Liver (tissue), 9 donors: ENCODE data around the gene TFF2. TPM values are rescaled to one million over a fixed set of nuclear protein-coding genes. Genes with fewer than 3 reads are reported as not detected.

ENCODE experiments used
- DNase-seq: peaks from one replicate; pipeline ENCODE4 v3.0.0-alpha.2; 2017; ENCODE audit warnings: low spot score
- H3K27ac ChIP-seq, 2 donors: one replicate each; pipeline ENCODE4 v1.7.0; 2013; ENCODE audit warnings: inconsistent platforms in 2 of 2, low read length in 2 of 2, control low read depth in 1 of 2, low read depth in 1 of 2, mild to moderate bottlenecking in 1 of 2
- H3K27me3 ChIP-seq, 4 donors: one replicate each; pipeline versions ENCODE4 v1.6.1 to v1.7.0; 2013; ENCODE audit warnings: low read length in 3 of 4, inconsistent platforms in 1 of 4, mild to moderate bottlenecking in 1 of 4, moderate library complexity in 1 of 4; ENCODE audit not compliant: control insufficient read depth in 4 of 4, insufficient read depth in 4 of 4
- H3K36me3 ChIP-seq, 4 donors: one replicate each; pipeline versions ENCODE4 v1.6.1 to v1.7.0; 2013; ENCODE audit warnings: low read length in 3 of 4, mild to moderate bottlenecking in 3 of 4, low read depth in 1 of 4, moderate library complexity in 1 of 4; ENCODE audit not compliant: control insufficient read depth in 4 of 4, insufficient read depth in 3 of 4
- H3K4me1 ChIP-seq, 4 donors: one replicate each; pipeline versions ENCODE4 v1.6.1 to v1.7.0; 2013; ENCODE audit warnings: low read length in 3 of 4, mild to moderate bottlenecking in 3 of 4, moderate library complexity in 1 of 4; ENCODE audit not compliant: control insufficient read depth in 4 of 4, insufficient read depth in 4 of 4
- H3K4me3 ChIP-seq, 3 donors: one replicate each; pipeline versions ENCODE4 v1.6.1 to v1.7.0; 2013; ENCODE audit warnings: low read length in 3 of 3, control low read depth in 1 of 3, low read depth in 1 of 3, mild to moderate bottlenecking in 1 of 3
- H3K9ac ChIP-seq, 2 donors: one replicate each; pipeline ENCODE4 v1.7.0; 2013; ENCODE audit warnings: low read length in 2 of 2, mild to moderate bottlenecking in 2 of 2, moderate library complexity in 2 of 2, control low read depth in 1 of 2, low read depth in 1 of 2
- H3K9me3 ChIP-seq, 4 donors: one replicate each; pipeline versions ENCODE4 v1.6.1 to v1.7.0; 2013; ENCODE audit warnings: low read length in 3 of 4; ENCODE audit not compliant: control insufficient read depth in 4 of 4
- EGR1 ChIP-seq, 2 donors: IDR thresholded peaks; 2 replicates each; pipeline ENCODE4 v1.6.1; 2016 to 2018; ENCODE audit warnings: antibody characterized with exemption in 2 of 2, low read depth in 2 of 2
- FOXA1 ChIP-seq: IDR thresholded peaks from 2 replicates; pipeline ENCODE4 v1.6.1; 2016; ENCODE audit warnings: antibody characterized with exemption
- FOXA2 ChIP-seq: IDR thresholded peaks from 2 replicates; pipeline ENCODE4 v1.6.1; 2016; ENCODE audit warnings: antibody characterized with exemption
- GABPA ChIP-seq, 2 donors: IDR thresholded peaks in 1 of 2; conservative IDR thresholded peaks in 1 of 2; 2 replicates each; pipeline ENCODE4 v1.6.1; 2016; ENCODE audit warnings: antibody characterized with exemption in 2 of 2, mild to moderate bottlenecking in 1 of 2, moderate library complexity in 1 of 2
- HNF4A ChIP-seq, 2 donors: conservative IDR thresholded peaks; 2 replicates each; pipeline ENCODE4 v1.6.1; 2016; ENCODE audit warnings: antibody characterized with exemption in 2 of 2, mild to moderate bottlenecking in 2 of 2
- HNF4G ChIP-seq: IDR thresholded peaks from 2 replicates; pipeline ENCODE4 v1.6.1; 2016; ENCODE audit warnings: antibody characterized with exemption
- JUND ChIP-seq, 2 donors: IDR thresholded peaks; 2 replicates each; pipeline ENCODE4 v1.6.1; 2016; ENCODE audit warnings: antibody characterized with exemption in 2 of 2
- NR2F2 ChIP-seq: IDR thresholded peaks from 2 replicates; pipeline ENCODE4 v1.6.1; 2016; ENCODE audit warnings: antibody characterized with exemption
- RAD21 ChIP-seq, 2 donors: IDR thresholded peaks; 2 replicates each; pipeline ENCODE4 v1.6.1; 2016; ENCODE audit warnings: antibody characterized with exemption in 2 of 2, mild to moderate bottlenecking in 2 of 2
- RXRA ChIP-seq, 2 donors: IDR thresholded peaks; 2 replicates each; pipeline ENCODE4 v1.6.1; 2017 to 2018; ENCODE audit warnings: antibody characterized with exemption in 2 of 2, mild to moderate bottlenecking in 1 of 2
- SP1 ChIP-seq: IDR thresholded peaks from 2 replicates; pipeline ENCODE4 v1.6.1; 2018; ENCODE audit warnings: antibody characterized with exemption, mild to moderate bottlenecking
- TAF1 ChIP-seq: conservative IDR thresholded peaks from 2 replicates; pipeline ENCODE4 v1.6.1; 2016; ENCODE audit warnings: antibody characterized with exemption, mild to moderate bottlenecking
- YY1 ChIP-seq: IDR thresholded peaks from 2 replicates; pipeline ENCODE4 v1.6.1; 2016; ENCODE audit warnings: antibody characterized with exemption, mild to moderate bottlenecking
- WGBS: extraction: QIAGEN DNeasy Blood & Tissue Kit; methylation state at CpG from one replicate; pipeline ENCODE4 v1.1.7; 2013; 5-methylcytosine and 5-hydroxymethylcytosine counted together
- polyA plus RNA-seq, 2 donors: library from polyadenylated mRNA; stranded (reverse) in 1 of 2; unstranded in 1 of 2; fragments of 200-250 nt in 1 of 2; fragments of >200 nt in 1 of 2; fragmentation: Nextera tagmentation in 1 of 2; extraction: Ambion mirVana in 1 of 2; gene quantifications; one replicate each; pipeline versions ENCODE4 v1.2.1 to v1.2.3, GENCODE V29; 2013 to 2015
- total RNA-seq, 2 donors: library from RNA; depleted of rRNA; stranded (reverse); fragments of >200 nt; gene quantifications; one replicate each; pipeline ENCODE4 v1.2.3, GENCODE V29; 2014
- TF ChIP-seq, protein P1 (sequence below): fragments of 150-350 bp; IDR thresholded peaks from 2 replicates; pipeline ENCODE4 v1.5.1; 2017; ENCODE audit warnings: improper control_type of control experiment, low read depth, low read length; ENCODE audit not compliant: missing input control
- TF ChIP-seq, protein P2 (sequence below): IDR thresholded peaks from 2 replicates; pipeline ENCODE4 v1.6.1; 2016; ENCODE audit warnings: antibody characterized with exemption
- TF ChIP-seq, protein P3 (sequence below): IDR thresholded peaks from 2 replicates; pipeline ENCODE4 v1.6.1; 2016; ENCODE audit warnings: antibody characterized with exemption
- TF ChIP-seq, protein P4 (sequence below): IDR thresholded peaks from 2 replicates; pipeline ENCODE4 v1.6.1; 2016; ENCODE audit warnings: antibody characterized with exemption
- donor health status: healthy.
- donor health status: healthy.
- donor health status: healthy.
- donor health status: healthy.
- donor health status: healthy.

The TFF2 gene
- total and polyA plus RNA-seq, 4 donors, result 1.0 TPM; not detected in 3

DNA sequence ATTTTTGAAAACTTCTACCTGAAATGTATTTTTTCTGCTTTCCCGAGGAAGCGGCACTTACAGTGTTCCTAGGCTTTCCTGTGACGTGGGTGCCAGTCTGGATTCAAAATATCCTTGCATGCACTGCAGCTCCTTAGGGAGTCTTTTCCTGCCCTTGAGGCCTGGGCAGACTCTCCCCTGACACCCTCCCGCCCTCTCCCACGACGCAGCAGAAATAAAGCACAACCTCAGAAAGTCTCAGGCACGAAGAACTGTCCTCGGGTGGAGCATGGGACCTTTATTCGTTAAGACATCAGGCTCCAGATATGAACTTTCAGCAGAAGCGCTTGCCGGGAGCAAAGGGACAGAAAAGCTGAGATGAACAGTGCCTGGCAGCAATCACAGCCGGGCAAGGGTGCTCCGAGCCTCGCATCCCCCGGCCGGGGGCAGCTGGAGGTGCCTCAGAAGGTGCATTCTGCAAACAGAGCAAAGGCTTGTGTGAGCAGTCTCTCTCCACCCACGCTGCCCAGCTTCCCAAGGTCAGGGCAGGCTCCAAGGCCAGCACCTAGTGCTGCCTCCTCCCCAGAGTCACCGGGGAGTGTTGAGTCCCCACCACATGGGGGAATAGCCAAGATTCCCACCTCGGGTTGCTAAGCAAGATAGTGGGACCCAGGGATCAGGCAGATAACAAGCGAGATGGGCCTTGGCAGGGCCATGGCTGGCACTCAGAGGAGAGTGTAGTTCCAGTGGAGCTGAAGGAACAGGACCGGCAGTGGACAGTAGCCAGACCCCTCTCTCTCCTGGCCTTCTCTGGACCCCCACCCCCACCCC is 38.8 kb downstream of the TFF2 start:
- WGBS, result 63% methylated on average over 21 of the region's 21 CpGs

DNA sequence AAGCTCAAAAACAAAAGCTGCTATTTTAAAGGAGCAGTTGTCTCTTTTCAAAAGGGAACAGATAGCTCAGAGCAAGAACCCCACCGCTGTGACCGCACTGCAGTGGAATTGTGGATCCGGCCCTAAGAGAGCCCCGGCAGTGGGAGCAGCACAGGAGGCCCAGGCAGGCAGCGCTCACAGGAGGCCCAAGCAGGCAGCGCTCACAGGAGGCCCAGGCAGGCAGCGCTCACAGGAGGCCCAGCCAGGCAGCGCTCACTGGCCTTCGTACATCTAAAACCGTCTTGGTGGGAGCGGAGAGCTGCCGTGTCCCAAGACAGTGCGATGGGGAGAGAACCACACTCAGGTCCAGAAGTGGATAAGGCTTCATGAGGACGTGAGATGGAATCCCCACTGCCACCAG is 39.6 kb downstream of the TFF2 start:
- Histone ChIP-seq H3K9ac (no peak overlapping the region), H3K27me3 (peaks cover 0 to 4% (median 3%) of the 10 kb centered on the region in 4 donors), H3K9me3 (no peaks in the 10 kb centered on the region), H3K27ac (no peak overlapping the region), H3K36me3 (no peaks in the 10 kb centered on the region), H3K4me1 (peaks cover 0 to 2% (median 0%) of the 10 kb centered on the region in 4 donors), H3K4me3 (no peak overlapping the region)
- WGBS, result 92% methylated on average over 14 of the region's 14 CpGs
- no peak for DNase-seq
- TF ChIP-seq JUND (IDR thresholded peaks at IDR 0.05), result no peak
- no peak for TF ChIP-seq FOXA1
- no peak for TF ChIP-seq SP1
- TF ChIP-seq YY1, result no peak
- TF ChIP-seq, protein P1, sequence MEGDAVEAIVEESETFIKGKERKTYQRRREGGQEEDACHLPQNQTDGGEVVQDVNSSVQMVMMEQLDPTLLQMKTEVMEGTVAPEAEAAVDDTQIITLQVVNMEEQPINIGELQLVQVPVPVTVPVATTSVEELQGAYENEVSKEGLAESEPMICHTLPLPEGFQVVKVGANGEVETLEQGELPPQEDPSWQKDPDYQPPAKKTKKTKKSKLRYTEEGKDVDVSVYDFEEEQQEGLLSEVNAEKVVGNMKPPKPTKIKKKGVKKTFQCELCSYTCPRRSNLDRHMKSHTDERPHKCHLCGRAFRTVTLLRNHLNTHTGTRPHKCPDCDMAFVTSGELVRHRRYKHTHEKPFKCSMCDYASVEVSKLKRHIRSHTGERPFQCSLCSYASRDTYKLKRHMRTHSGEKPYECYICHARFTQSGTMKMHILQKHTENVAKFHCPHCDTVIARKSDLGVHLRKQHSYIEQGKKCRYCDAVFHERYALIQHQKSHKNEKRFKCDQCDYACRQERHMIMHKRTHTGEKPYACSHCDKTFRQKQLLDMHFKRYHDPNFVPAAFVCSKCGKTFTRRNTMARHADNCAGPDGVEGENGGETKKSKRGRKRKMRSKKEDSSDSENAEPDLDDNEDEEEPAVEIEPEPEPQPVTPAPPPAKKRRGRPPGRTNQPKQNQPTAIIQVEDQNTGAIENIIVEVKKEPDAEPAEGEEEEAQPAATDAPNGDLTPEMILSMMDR, result no peak
- TF ChIP-seq HNF4G, result no peak
- no peak for TF ChIP-seq EGR1 (IDR thresholded peaks at IDR 0.05; ENCODE audit: low read depth in 2 of 2)
- TF ChIP-seq GABPA (IDR thresholded peaks at IDR 0.05 in 1 of 2, conservative IDR thresholded peaks at IDR 0.05 in 1 of 2), result no peak
- no peak for TF ChIP-seq FOXA2
- TF ChIP-seq, protein P2, sequence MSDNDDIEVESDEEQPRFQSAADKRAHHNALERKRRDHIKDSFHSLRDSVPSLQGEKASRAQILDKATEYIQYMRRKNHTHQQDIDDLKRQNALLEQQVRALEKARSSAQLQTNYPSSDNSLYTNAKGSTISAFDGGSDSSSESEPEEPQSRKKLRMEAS, result no peak
- TF ChIP-seq, protein P3, sequence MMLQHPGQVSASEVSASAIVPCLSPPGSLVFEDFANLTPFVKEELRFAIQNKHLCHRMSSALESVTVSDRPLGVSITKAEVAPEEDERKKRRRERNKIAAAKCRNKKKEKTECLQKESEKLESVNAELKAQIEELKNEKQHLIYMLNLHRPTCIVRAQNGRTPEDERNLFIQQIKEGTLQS, result no peak
- TF ChIP-seq RAD21 (IDR thresholded peaks at IDR 0.05), result no peak
- no peak for TF ChIP-seq RXRA (IDR thresholded peaks at IDR 0.05)
- no peak for TF ChIP-seq NR2F2
- no peak for TF ChIP-seq TAF1

More for the DNA sequence above, 38.8 kb downstream of the TFF2 start:
- Histone ChIP-seq H3K4me3 (no peak overlapping the region), H3K9me3 (no peaks in the 10 kb centered on the region), H3K4me1 (peaks cover 0 to 2% (median 0%) of the 10 kb centered on the region in 4 donors), H3K27me3 (peaks cover 0 to 4% (median 3%) of the 10 kb centered on the region in 4 donors), H3K27ac (no peak overlapping the region), H3K36me3 (no peaks in the 10 kb centered on the region), H3K9ac (no peak overlapping the region)
- TF ChIP-seq, protein P1, result no peak
- TF ChIP-seq HNF4G (no peak), JUND (IDR thresholded peaks at IDR 0.05) (no peak), RAD21 (IDR thresholded peaks at IDR 0.05) (no peak), EGR1 (IDR thresholded peaks at IDR 0.05; ENCODE audit: low read depth in 2 of 2) (no peak), RXRA (IDR thresholded peaks at IDR 0.05) (no peak), SP1 (no peak), HNF4A (conservative IDR thresholded peaks at IDR 0.05) (no peak), TAF1 (no peak), NR2F2 (no peak), YY1 (no peak), GABPA (IDR thresholded peaks at IDR 0.05 in 1 of 2, conservative IDR thresholded peaks at IDR 0.05 in 1 of 2) (no peak)
- TF ChIP-seq, protein P2, result no peak
- TF ChIP-seq, protein P4, sequence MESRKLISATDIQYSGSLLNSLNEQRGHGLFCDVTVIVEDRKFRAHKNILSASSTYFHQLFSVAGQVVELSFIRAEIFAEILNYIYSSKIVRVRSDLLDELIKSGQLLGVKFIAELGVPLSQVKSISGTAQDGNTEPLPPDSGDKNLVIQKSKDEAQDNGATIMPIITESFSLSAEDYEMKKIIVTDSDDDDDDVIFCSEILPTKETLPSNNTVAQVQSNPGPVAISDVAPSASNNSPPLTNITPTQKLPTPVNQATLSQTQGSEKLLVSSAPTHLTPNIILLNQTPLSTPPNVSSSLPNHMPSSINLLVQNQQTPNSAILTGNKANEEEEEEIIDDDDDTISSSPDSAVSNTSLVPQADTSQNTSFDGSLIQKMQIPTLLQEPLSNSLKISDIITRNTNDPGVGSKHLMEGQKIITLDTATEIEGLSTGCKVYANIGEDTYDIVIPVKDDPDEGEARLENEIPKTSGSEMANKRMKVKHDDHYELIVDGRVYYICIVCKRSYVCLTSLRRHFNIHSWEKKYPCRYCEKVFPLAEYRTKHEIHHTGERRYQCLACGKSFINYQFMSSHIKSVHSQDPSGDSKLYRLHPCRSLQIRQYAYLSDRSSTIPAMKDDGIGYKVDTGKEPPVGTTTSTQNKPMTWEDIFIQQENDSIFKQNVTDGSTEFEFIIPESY, result no peak
- TF ChIP-seq, protein P3, result no peak
- DNase-seq, result no peak
